ENCODE data around the gene CPE. TPM values are rescaled to one million over a fixed set of nuclear protein-coding genes. Genes with fewer than 3 reads are reported as not detected.
A peak's percentile ranks its signal among the peaks of the same experiment; 100 is the strongest.

Gene CPE
- total and polyA plus RNA-seq, 4 donors: 3.0 to 5.6 (median 4.5) TPM

GRCh38 chr4:165368567-165368966 lies 10.2 kb upstream of the CPE start:
- WGBS: 94% methylated on average over 1 of the region's 1 CpG
- DNase-seq (ENCODE audit: low spot score): no peak

GRCh38 chr4:165369522-165369921 lies 9.3 kb upstream of the CPE start:
- 27% methylated on average over 5 of the region's 5 CpGs for WGBS

More at GRCh38 chr4:165368567-165368966, 10.2 kb upstream of the CPE start:
- Histone ChIP-seq H3K4me3 (ENCODE audit: low read depth in 1 of 3, low read length in 3 of 3) (no peak overlapping the region), H3K27me3 (ENCODE audit: control insufficient read depth in 4 of 4, insufficient read depth in 4 of 4, low read length in 3 of 4) (no peaks in the 10 kb centered on the region), H3K4me1 (ENCODE audit: control insufficient read depth in 4 of 4, insufficient read depth in 4 of 4, low read length in 3 of 4) (peaks cover 0 to 4% (median 0%) of the 10 kb centered on the region in 4 donors), H3K9ac (ENCODE audit: low read depth in 1 of 2, low read length in 2 of 2) (no peak overlapping the region), H3K36me3 (ENCODE audit: control insufficient read depth in 4 of 4, insufficient read depth in 3 of 4, low read depth in 1 of 4, low read length in 3 of 4) (no peaks in the 10 kb centered on the region), H3K9me3 (ENCODE audit: control insufficient read depth in 4 of 4, low read length in 3 of 4) (no peaks in the 10 kb centered on the region), H3K27ac (ENCODE audit: low read depth in 1 of 2, low read length in 2 of 2) (no peak overlapping the region)
- TF ChIP-seq HNF4A (conservative IDR thresholded peaks at IDR 0.05) (no peak), ZBTB33 (IDR thresholded peaks at IDR 0.05) (no peak)

More at GRCh38 chr4:165369522-165369921, 9.3 kb upstream of the CPE start:
- no peak overlapping the region for H3K9ac ChIP-seq (ENCODE audit: low read depth in 1 of 2, low read length in 2 of 2)
- H3K4me1 ChIP-seq (ENCODE audit: control insufficient read depth in 4 of 4, insufficient read depth in 4 of 4, low read length in 3 of 4): peaks cover 0 to 4% (median 0%) of the 10 kb centered on the region in 4 donors
- H3K36me3 ChIP-seq (ENCODE audit: control insufficient read depth in 4 of 4, insufficient read depth in 3 of 4, low read depth in 1 of 4, low read length in 3 of 4): no peaks in the 10 kb centered on the region
- no peak for DNase-seq (ENCODE audit: low spot score)
- peak overlapping the region in 1 of 2 donors; percentile 50 for H3K27ac ChIP-seq (ENCODE audit: low read depth in 1 of 2, low read length in 2 of 2)
- H3K27me3 ChIP-seq (ENCODE audit: control insufficient read depth in 4 of 4, insufficient read depth in 4 of 4, low read length in 3 of 4): no peaks in the 10 kb centered on the region
- H3K4me3 ChIP-seq (ENCODE audit: low read depth in 1 of 3, low read length in 3 of 3): no peak overlapping the region
- H3K9me3 ChIP-seq (ENCODE audit: control insufficient read depth in 4 of 4, low read length in 3 of 4): no peaks in the 10 kb centered on the region
- TF ChIP-seq EGR1 (IDR thresholded peaks at IDR 0.05; ENCODE audit: low read depth in 2 of 2) (peak in 1 of 2 donors; percentile 29), YY1 (IDR thresholded peaks at IDR 0.05) (peak; percentile 66), RAD21 (IDR thresholded peaks at IDR 0.05) (peak in 1 of 2 donors; percentile 26), HNF4G (IDR thresholded peaks at IDR 0.05) (peak; percentile 21), RXRA (IDR thresholded peaks at IDR 0.05) (peak; percentile 61 to 86), CTCF (IDR thresholded peaks at IDR 0.05; ENCODE audit: low read depth, low read length, missing input control) (no peak), SP1 (IDR thresholded peaks at IDR 0.05) (peak; percentile 52), FOXA2 (IDR thresholded peaks at IDR 0.05) (peak; percentile 50), ZBTB33 (IDR thresholded peaks at IDR 0.05) (peak; percentile 51), HNF4A (conservative IDR thresholded peaks at IDR 0.05) (peak; percentile 76 to 89), ATF3 (IDR thresholded peaks at IDR 0.05) (peak; percentile 37), MAX (IDR thresholded peaks at IDR 0.05) (peak; percentile 66), FOXA1 (IDR thresholded peaks at IDR 0.05) (no peak), REST (IDR thresholded peaks at IDR 0.05) (peak; percentile 79), TAF1 (conservative IDR thresholded peaks at IDR 0.05) (no peak), NR2F2 (IDR thresholded peaks at IDR 0.05) (peak; percentile 22), GABPA (IDR thresholded peaks at IDR 0.05 in 1 of 2, conservative IDR thresholded peaks at IDR 0.05 in 1 of 2) (peak in 1 of 2 donors; percentile 33), JUND (IDR thresholded peaks at IDR 0.05) (peak; percentile 53 to 90)
